H9 (cell line): ENCODE results near the gene ATP10B. TPM values are rescaled to one million over a fixed set of nuclear protein-coding genes. Genes with fewer than 3 reads are reported as not detected.

Source experiments
- DNase-seq: peaks from one replicate; pipeline ENCODE4 v3.0.0-alpha.2; 2017
- H2AFZ ChIP-seq: one replicate; pipeline ENCODE4 v1.6.1; 2013; ENCODE audit warnings: mild to moderate bottlenecking, low read length, control low read depth, moderate library complexity
- H2AK5ac ChIP-seq: 2 replicates; pipeline ENCODE4 v1.6.1; 2013; ENCODE audit warnings: low read length, control low read depth, mixed read lengths; ENCODE audit not compliant: insufficient read length
- H2BK120ac ChIP-seq: one replicate; pipeline ENCODE4 v1.6.1; 2013; ENCODE audit warnings: low read depth, mild to moderate bottlenecking, low read length, control low read depth, inconsistent platforms; ENCODE audit not compliant: poor library complexity, severe bottlenecking
- H2BK12ac ChIP-seq: 2 replicates; pipeline ENCODE4 v1.6.1; 2013; ENCODE audit warnings: low read length, control low read depth, mixed read lengths, low read depth; ENCODE audit not compliant: insufficient read length
- H2BK15ac ChIP-seq: 2 replicates; pipeline ENCODE4 v1.6.1; 2013; ENCODE audit warnings: low read depth, low read length, control low read depth
- H2BK20ac ChIP-seq: one replicate; pipeline ENCODE4 v1.6.1; 2013; ENCODE audit warnings: low read depth, mild to moderate bottlenecking, low read length, control low read depth, inconsistent platforms; ENCODE audit not compliant: poor library complexity, severe bottlenecking
- H2BK5ac ChIP-seq: 2 replicates; pipeline ENCODE4 v1.6.1; 2013; ENCODE audit warnings: low read length, control low read depth, mixed read lengths; ENCODE audit not compliant: insufficient read length
- H3K14ac ChIP-seq: 2 replicates; pipeline ENCODE4 v1.6.1; 2013; ENCODE audit warnings: low read length, control low read depth; ENCODE audit not compliant: insufficient read depth
- H3K18ac ChIP-seq: 2 replicates; pipeline ENCODE4 v1.6.1; 2013; ENCODE audit warnings: low read depth, mild to moderate bottlenecking, mixed read lengths, low read length, control low read depth; ENCODE audit not compliant: insufficient read length
- H3K23ac ChIP-seq: 2 replicates; pipeline ENCODE4 v1.6.1; 2013; ENCODE audit warnings: low read length, control low read depth, mixed read lengths, low read depth; ENCODE audit not compliant: insufficient read length
- H3K23me2 ChIP-seq: 2 replicates; pipeline ENCODE4 v1.6.1; 2013; ENCODE audit warnings: low read depth, mild to moderate bottlenecking, mixed read lengths, low read length, control low read depth; ENCODE audit not compliant: insufficient read length, poor library complexity, severe bottlenecking
- H3K27ac ChIP-seq: 2 replicates; pipeline ENCODE4 v1.5.1; 2013; ENCODE audit warnings: low read length, control low read depth, mixed read lengths, low read depth; ENCODE audit not compliant: insufficient read length
- H3K27me3 ChIP-seq: 2 replicates; pipeline ENCODE4 v1.6.1; 2013; ENCODE audit warnings: low read length, control low read depth, inconsistent platforms; ENCODE audit not compliant: insufficient read depth
- H3K4ac ChIP-seq: 2 replicates; pipeline ENCODE4 v1.6.1; 2013; ENCODE audit warnings: low read depth, mild to moderate bottlenecking, control low read depth, inconsistent platforms, low read length, moderate library complexity
- H3K4me1 ChIP-seq: 2 replicates; pipeline ENCODE4 v1.6.1; 2013; ENCODE audit warnings: low read length, control low read depth, inconsistent platforms; ENCODE audit not compliant: insufficient read depth
- H3K4me2 ChIP-seq: 2 replicates; pipeline ENCODE4 v1.6.1; 2013; ENCODE audit warnings: low read length, control low read depth, mixed read lengths; ENCODE audit not compliant: insufficient read length, insufficient read depth
- H3K56ac ChIP-seq: 2 replicates; pipeline ENCODE4 v1.6.1; 2013; ENCODE audit warnings: low read depth, mild to moderate bottlenecking, mixed read lengths, low read length, control low read depth; ENCODE audit not compliant: insufficient read length
- H3K79me1 ChIP-seq: 2 replicates; pipeline ENCODE4 v1.6.1; 2013; ENCODE audit warnings: low read depth, mild to moderate bottlenecking, moderate library complexity, low read length, control low read depth, inconsistent platforms; ENCODE audit not compliant: insufficient read depth, poor library complexity, severe bottlenecking
- H3K79me2 ChIP-seq: 2 replicates; pipeline ENCODE4 v1.6.1; 2013; ENCODE audit warnings: low read length, control low read depth, inconsistent platforms; ENCODE audit not compliant: insufficient read depth
- H3K9ac ChIP-seq: 2 replicates; pipeline ENCODE4 v1.6.1; 2013; ENCODE audit warnings: low read length, control low read depth, mixed read lengths; ENCODE audit not compliant: insufficient read length; ENCODE audit errors: extremely low read depth
- H3K9me3 ChIP-seq: one replicate; pipeline ENCODE4 v1.6.1; 2013; ENCODE audit warnings: low read depth, low read length, inconsistent platforms; ENCODE audit not compliant: control insufficient read depth
- H3T11ph ChIP-seq: one replicate; pipeline ENCODE4 v1.6.1; 2013; ENCODE audit warnings: mild to moderate bottlenecking, low read length, control low read depth, inconsistent platforms
- H4K20me1 ChIP-seq: one replicate; pipeline ENCODE4 v1.6.1; 2013; ENCODE audit not compliant: control insufficient read depth, insufficient read length, insufficient read depth
- H4K5ac ChIP-seq: 2 replicates; pipeline ENCODE4 v1.6.1; 2013; ENCODE audit warnings: low read depth, mild to moderate bottlenecking, mixed read lengths, low read length, control low read depth; ENCODE audit not compliant: insufficient read length
- H4K8ac ChIP-seq: replicated peaks from 2 replicates; pipeline ENCODE4 v1.6.1; 2013; ENCODE audit warnings: low read length, control low read depth, mixed read lengths, low read depth; ENCODE audit not compliant: insufficient read length
- H4K91ac ChIP-seq: 2 replicates; pipeline ENCODE4 v1.6.1; 2013; ENCODE audit warnings: low read depth, mild to moderate bottlenecking, moderate library complexity, mixed read lengths, low read length, control low read depth; ENCODE audit not compliant: insufficient read length
- H3K27ac Mint-ChIP-seq, 3 experiments: 2 replicates in 2 of 3; 3 replicates in 1 of 3; pipeline ENCODE4 v1.8.0; 2020 to 2021; ENCODE audit warnings: mixed read lengths in 3 of 3, mild to moderate bottlenecking in 1 of 3, moderate library complexity in 1 of 3
- H3K27me3 Mint-ChIP-seq: 2 replicates; pipeline ENCODE4 v1.8.0; 2021; ENCODE audit warnings: low read depth, mild to moderate bottlenecking, moderate library complexity, mixed read lengths
- H3K36me3 Mint-ChIP-seq, 3 experiments: 2 replicates in 2 of 3; 3 replicates in 1 of 3; pipeline ENCODE4 v1.8.0; 2020 to 2021; ENCODE audit warnings: low read depth in 3 of 3, mixed read lengths in 3 of 3; ENCODE audit not compliant: insufficient read depth in 1 of 3
- H3K4me1 Mint-ChIP-seq, 2 experiments: 2 replicates each; pipeline ENCODE4 v1.8.0; 2020; ENCODE audit warnings: mixed read lengths in 2 of 2
- H3K4me3 Mint-ChIP-seq, 2 experiments: 2 replicates in 1 of 2; 3 replicates in 1 of 2; pipeline ENCODE4 v1.8.0; 2020 to 2021; ENCODE audit warnings: mild to moderate bottlenecking in 2 of 2, mixed read lengths in 2 of 2, moderate library complexity in 1 of 2
- H3K9me3 Mint-ChIP-seq, 2 experiments: 2 replicates in 1 of 2; 3 replicates in 1 of 2; pipeline ENCODE4 v1.8.0; 2020; ENCODE audit warnings: mild to moderate bottlenecking in 2 of 2, mixed read lengths in 2 of 2, moderate library complexity in 1 of 2
- CTCF ChIP-seq: fragments of 200-600 bp; sonication (generic); conservative IDR thresholded peaks from 3 replicates; pipeline ENCODE4 v1.8.0; 2021; ENCODE audit warnings: antibody characterized with exemption, mild to moderate bottlenecking
- WGBS: extraction: QIAGEN DNeasy Blood & Tissue Kit; methylation state at CpG from one replicate; pipeline ENCODE4 v1.1.7; 2013; ENCODE audit warnings: missing lambda C conversion rate, low lambda C conversion rate, mixed read lengths; ENCODE audit not compliant: insufficient read length; ENCODE audit errors: extremely low coverage; 5-methylcytosine and 5-hydroxymethylcytosine counted together
- total RNA-seq: library from RNA; stranded (reverse); gene quantifications from 2 replicates; pipeline ENCODE4 v1.2.1, GENCODE V29; 2021

The ATP10B gene
- total RNA-seq, 1 experiment from 2014 or later = 0.42 TPM

GRCh38 chr5:160524827-160525226 lies 327.2 kb downstream of the ATP10B start:
- Histone ChIP-seq H3K9ac (no peak overlapping the region), H3K14ac (no peak overlapping the region), H3K27me3 (no peaks in the 10 kb centered on the region), H3K79me1 (no peaks in the 10 kb centered on the region), H2BK12ac (no peak overlapping the region), H4K91ac (no peak overlapping the region), H4K20me1 (no peaks in the 10 kb centered on the region), H3K18ac (no peak overlapping the region), H3K23ac (no peak overlapping the region), H2AK5ac (no peak overlapping the region), H2AFZ (no peak overlapping the region), H3T11ph (no peak overlapping the region), H2BK120ac (no peak overlapping the region), H3K79me2 (no peaks in the 10 kb centered on the region), H3K9me3 (no peaks in the 10 kb centered on the region), H3K4ac (no peak overlapping the region), H3K4me2 (no peak overlapping the region), H2BK20ac (no peak overlapping the region), H3K56ac (no peak overlapping the region), H2BK5ac (no peak overlapping the region), H4K8ac (no peak overlapping the region), H3K27ac (no peak overlapping the region), H2BK15ac (no peak overlapping the region), H4K5ac (no peak overlapping the region), H3K23me2 (no peaks in the 10 kb centered on the region), H3K4me1 (no peaks in the 10 kb centered on the region; the same call in 1 of the 2 replicates)
- H3K4me1 Mint-ChIP-seq = peaks cover 0 to 10% of the 10 kb centered on the region in 2 experiments; a peak in 2 of 4 replicates
- H3K9me3 Mint-ChIP-seq = no peaks in the 10 kb centered on the region
- H3K4me3 Mint-ChIP-seq = no peak overlapping the region
- DNase-seq = no peak
- no peak for TF ChIP-seq CTCF
- no peak overlapping the region for H3K27ac Mint-ChIP-seq
- H3K36me3 Mint-ChIP-seq = no peaks in the 10 kb centered on the region
- H3K27me3 Mint-ChIP-seq = peaks cover 3% of the 10 kb centered on the region
- no CpG with 5 or more reads among the region's 1 CpG for WGBS
